ENCODE measurements around the gene RNF14.

GRCh38 chr5:141966963-141967333, 2.0 kb upstream of the RNF14 start:
- TF ChIP-seq CTCF (IDR thresholded peaks at IDR 0.05), result no peak
- no peak for TF ChIP-seq TCF7L2 (IDR thresholded peaks at IDR 0.05; ENCODE audit: low read depth, low read length)
- TF ChIP-seq POLR2AphosphoS5 (IDR thresholded peaks at IDR 0.05; ENCODE audit: low read depth, low read length), result no peak
- no peak for TF ChIP-seq REST (IDR thresholded peaks at IDR 0.05; ENCODE audit: insufficient read depth in 1 of 2, low read depth in 2 of 2, low read length in 1 of 2)
- no peak for TF ChIP-seq SIN3A (IDR thresholded peaks at IDR 0.05; ENCODE audit: borderline replicate concordance, insufficient read depth, low read depth, low read length)
